Mesodermal cell (in vitro differentiated cells): ENCODE results near the gene C9orf85. TPM values are rescaled to one million over a fixed set of nuclear protein-coding genes. Genes with fewer than 3 reads are reported as not detected.

Source experiments
- H3K27ac ChIP-seq: 2 replicates; pipeline ENCODE4 v1.7.0; 2013; ENCODE audit warnings: mild to moderate bottlenecking, low read depth, low read length, moderate library complexity; ENCODE audit not compliant: severe bottlenecking
- H3K36me3 ChIP-seq: 2 replicates; pipeline ENCODE4 v1.7.1; 2013; ENCODE audit warnings: mild to moderate bottlenecking, low read length, moderate library complexity; ENCODE audit not compliant: control insufficient read depth, insufficient read depth
- H3K4me1 ChIP-seq: one replicate; pipeline ENCODE4 v1.7.1; 2013; ENCODE audit warnings: mild to moderate bottlenecking, low read length; ENCODE audit not compliant: insufficient read depth, control insufficient read depth, poor library complexity, severe bottlenecking
- H3K4me3 ChIP-seq: 2 replicates; pipeline ENCODE4 v1.7.0; 2013; ENCODE audit warnings: low read length, control low read depth, mild to moderate bottlenecking; ENCODE audit not compliant: insufficient read depth, poor library complexity, severe bottlenecking; ENCODE audit errors: extremely low read depth
- H3K9me3 ChIP-seq: 2 replicates; pipeline ENCODE4 v1.7.1; 2013; ENCODE audit warnings: mild to moderate bottlenecking, low read length, moderate library complexity; ENCODE audit not compliant: control insufficient read depth
- WGBS, 2 experiments: methylation state at CpG; one replicate each; pipeline ENCODE4 v1.1.5; 2013; ENCODE audit warnings: missing lambda C conversion rate in 2 of 2; ENCODE audit not compliant: insufficient coverage in 2 of 2; 5-methylcytosine and 5-hydroxymethylcytosine counted together
- polyA plus RNA-seq, 2 experiments: library from polyadenylated mRNA; stranded (reverse); fragments of 50-300 nt; gene quantifications; one replicate each; pipeline ENCODE4 v1.2.3, GENCODE V29; 2013

Gene C9orf85
- polyA plus RNA-seq (2013, experiment 1 of 2) = 14.5 TPM
- 18.6 TPM for polyA plus RNA-seq (2013, experiment 2 of 2)

GRCh38 chr9:71911061-71911907 lies at the start of gene C9orf85, which contains the start of gene ABHD17B:
Gene C9orf85 (plus strand): TSS chr9:71911639. CDS start chr9:71911735, 96 bp downstream.
Gene ABHD17B (minus strand): TSS chr9:71911193. CDS start chr9:71875080, 36,113 bp downstream.
- Histone ChIP-seq H3K27ac (peak within 1 kb of the TSS; percentile 94), H3K4me3 (peak within 1 kb of the TSS; percentile 87)
- 1% methylated on average over 38 to 42 of the region's 45 CpGs for WGBS, 2 experiments

GRCh38 chr9:71863631-71864030 lies 47.8 kb upstream of the C9orf85 start:
- Histone ChIP-seq H3K4me1 (no peaks in the 10 kb centered on the region), H3K4me3 (no peak overlapping the region), H3K27ac (no peak overlapping the region), H3K9me3 (peaks cover 12% of the 10 kb centered on the region), H3K36me3 (peaks cover 29% of the 10 kb centered on the region)
- no CpG with 5 or more reads among the region's 1 CpG for WGBS, 2 experiments

More at GRCh38 chr9:71911061-71911907, at the start of gene C9orf85, which contains the start of gene ABHD17B:
- peaks cover 7% of the 10 kb centered on the region for H3K4me1 ChIP-seq
- H3K9me3 ChIP-seq = no peaks in the 10 kb centered on the region
- peaks cover 4% of the 10 kb centered on the region for H3K36me3 ChIP-seq

GRCh38 chr9:71875345-71875744 lies 36.1 kb upstream of the C9orf85 start:
- Histone ChIP-seq H3K9me3 (no peaks in the 10 kb centered on the region), H3K4me1 (no peaks in the 10 kb centered on the region), H3K36me3 (peaks cover 14% of the 10 kb centered on the region), H3K4me3 (no peak overlapping the region), H3K27ac (no peak overlapping the region)
- 93 to 95% methylated on average over 4 to 6 of the region's 6 CpGs for WGBS, 2 experiments

- H3K9me3 ChIP-seq = no peaks in the 10 kb centered on the region
- H3K36me3 ChIP-seq = peaks cover 14% of the 10 kb centered on the region
- H3K4me3 ChIP-seq = no peak overlapping the region
- H3K4me1 ChIP-seq = no peaks in the 10 kb centered on the region
- WGBS, 2 experiments = no CpG with 5 or more reads among the region's 2 CpGs
- H3K27ac ChIP-seq = no peak overlapping the region
These were observed 35.3 kb upstream of the C9orf85 start for GRCh38 chr9:71876106-71876505.

GRCh38 chr9:71876829-71877228 lies 34.6 kb upstream of the C9orf85 start:
- Histone ChIP-seq H3K9me3 (no peaks in the 10 kb centered on the region), H3K36me3 (peaks cover 14% of the 10 kb centered on the region)

GRCh38 chr9:71878327-71879274 lies 32.8 kb upstream of the C9orf85 start:
- peaks cover 7% of the 10 kb centered on the region for H3K9me3 ChIP-seq
- no CpG with 5 or more reads among the region's 4 CpGs for WGBS, 2 experiments

More at GRCh38 chr9:71876829-71877228, 34.6 kb upstream of the C9orf85 start:
- no peak overlapping the region for H3K27ac ChIP-seq
- no peak overlapping the region for H3K4me3 ChIP-seq
- no peaks in the 10 kb centered on the region for H3K4me1 ChIP-seq

GRCh38 chr9:71879644-71880174 lies 31.7 kb upstream of the C9orf85 start:
- H3K27ac ChIP-seq = no peak overlapping the region
- H3K9me3 ChIP-seq = peaks cover 17% of the 10 kb centered on the region
- WGBS, 2 experiments = no CpG with 5 or more reads among the region's 2 CpGs
- no peak overlapping the region for H3K4me3 ChIP-seq
- peaks cover 24% of the 10 kb centered on the region for H3K36me3 ChIP-seq
- H3K4me1 ChIP-seq = no peaks in the 10 kb centered on the region

More at GRCh38 chr9:71878327-71879274, 32.8 kb upstream of the C9orf85 start:
- H3K4me3 ChIP-seq = no peak overlapping the region
- H3K4me1 ChIP-seq = no peaks in the 10 kb centered on the region
- peaks cover 28% of the 10 kb centered on the region for H3K36me3 ChIP-seq
- no peak overlapping the region for H3K27ac ChIP-seq

- peaks cover 20% of the 10 kb centered on the region for H3K9me3 ChIP-seq
- no peak overlapping the region for H3K4me3 ChIP-seq
- no peak overlapping the region for H3K27ac ChIP-seq
- H3K4me1 ChIP-seq = no peaks in the 10 kb centered on the region
- peaks cover 27% of the 10 kb centered on the region for H3K36me3 ChIP-seq
These were observed 27.4 kb upstream of the C9orf85 start for GRCh38 chr9:71884005-71884404.

- 100% methylated on average over 1 of the region's 2 CpGs; no CpG with 5 or more reads in 1 of the 2 experiments for WGBS, 2 experiments
These were observed 26.0 kb upstream of the C9orf85 start for GRCh38 chr9:71885467-71885866.

GRCh38 chr9:71886015-71886414 lies 25.4 kb upstream of the C9orf85 start:
- peaks cover 27% of the 10 kb centered on the region for H3K36me3 ChIP-seq
- no peaks in the 10 kb centered on the region for H3K4me1 ChIP-seq
- H3K9me3 ChIP-seq = peaks cover 20% of the 10 kb centered on the region
- WGBS, 2 experiments = 100% methylated on average over 1 of the region's 1 CpG; no CpG with 5 or more reads in 1 of the 2 experiments
- no peak overlapping the region for H3K4me3 ChIP-seq
- H3K27ac ChIP-seq = no peak overlapping the region

More at GRCh38 chr9:71885467-71885866, 26.0 kb upstream of the C9orf85 start:
- H3K27ac ChIP-seq = no peak overlapping the region
- peaks cover 27% of the 10 kb centered on the region for H3K36me3 ChIP-seq
- H3K4me3 ChIP-seq = no peak overlapping the region
- H3K9me3 ChIP-seq = peaks cover 20% of the 10 kb centered on the region
- H3K4me1 ChIP-seq = no peaks in the 10 kb centered on the region
